Measurements from ENCODE around the gene CDK3.

DNA sequence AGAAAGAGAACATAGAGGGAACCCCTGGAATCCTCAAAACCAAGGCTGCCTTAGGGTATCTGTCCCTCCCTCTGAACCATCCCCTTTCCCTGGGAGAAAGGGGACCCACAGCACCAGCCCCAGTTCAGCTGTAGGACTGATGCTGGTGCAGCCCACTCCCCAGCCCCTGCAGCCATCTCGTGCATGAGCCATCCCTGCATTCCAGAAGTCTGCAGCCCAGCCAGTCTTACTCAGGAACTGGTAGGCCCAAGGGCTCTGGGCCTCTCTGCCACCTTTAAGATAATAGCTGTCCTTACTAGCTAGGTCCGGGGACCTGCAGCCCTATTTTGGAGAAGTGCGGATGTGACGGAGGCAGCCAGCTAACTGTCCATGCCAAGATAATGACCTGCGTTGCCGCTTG is 32.5 kb downstream of the CDK3 start:
- TF ChIP-seq CTCF (conservative IDR thresholded peaks at IDR 0.05; ENCODE audit: low read length): no peak
- TF ChIP-seq EZH2phosphoT487 (IDR thresholded peaks at IDR 0.05; ENCODE audit: borderline replicate concordance, low read depth, low read length): no peak
